HG02943 (cell line): Measurements from ENCODE around the gene SERPINB6.
"Not testable (repeated sequence)": the region's sequence is repeated elsewhere in the genome, so short reads cannot be mapped to it uniquely, and the experiment has no call there.

Experiments
- ATAC-seq: cut with Tn5 transposase; IDR thresholded peaks from one replicate; pipeline ENCODE4 v1.9.1; 2021; ENCODE audit warnings: mild to moderate bottlenecking, low read depth, moderate library complexity; ENCODE audit not compliant: unreplicated experiment

SERPINB6 gene

GRCh38 chr6:2978923-2979322, 7.6 kb upstream of the SERPINB6 start:
- ATAC-seq = no peak

GRCh38 chr6:2977799-2978590, 6.6 kb upstream of the SERPINB6 start:
- no peak for ATAC-seq

- ATAC-seq = no peak
These were observed 5.9 kb upstream of the SERPINB6 start for GRCh38 chr6:2977290-2977689.

DNA sequence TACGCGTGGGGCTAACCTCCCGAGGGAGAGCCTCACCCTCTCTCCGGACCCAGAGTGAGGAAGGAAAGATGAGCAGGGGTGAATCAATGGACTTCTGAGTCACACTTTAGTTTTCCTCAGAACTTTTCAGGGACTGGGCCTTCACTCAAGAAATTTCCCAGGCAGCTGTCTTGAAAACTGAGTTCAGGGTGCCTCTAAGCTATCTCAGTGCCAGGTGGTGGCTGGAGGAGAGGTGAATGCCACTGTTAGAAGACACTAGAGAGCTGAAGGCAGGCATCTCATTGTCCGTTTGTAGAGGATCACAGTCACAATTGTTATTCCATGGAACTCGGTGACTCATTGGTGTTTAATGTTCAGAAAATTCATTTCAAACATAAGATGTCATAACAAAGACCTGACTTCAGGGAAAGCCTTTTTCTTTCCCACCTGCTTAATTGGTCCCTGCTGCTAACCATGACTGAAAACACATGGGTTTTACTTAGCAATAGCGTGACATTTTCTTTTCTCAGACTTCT, 5.3 kb upstream of the SERPINB6 start:
- no peak for ATAC-seq

DNA sequence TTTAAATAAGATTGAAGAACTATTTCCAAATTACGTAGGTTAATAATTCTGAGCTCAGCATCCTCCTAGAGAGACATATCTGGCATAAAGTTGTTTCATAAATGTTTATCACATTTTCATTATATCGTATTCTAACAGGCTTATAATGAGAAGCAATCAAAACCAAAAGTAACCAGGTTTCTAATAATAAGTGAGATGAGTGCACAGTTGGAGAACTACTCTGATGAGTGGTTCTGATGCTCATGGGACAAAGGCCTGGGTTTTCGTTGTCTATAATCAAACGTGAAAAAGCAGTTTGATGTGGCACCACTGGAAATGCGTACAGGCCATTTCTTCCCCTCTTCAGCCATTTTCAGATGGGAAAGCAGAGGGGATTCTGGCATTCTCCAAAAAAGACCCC, 4.7 kb upstream of the SERPINB6 start:
- ATAC-seq = no peak

- ATAC-seq = no peak
These were observed 2.3 kb upstream of the SERPINB6 start for GRCh38 chr6:2973676-2974075.

DNA sequence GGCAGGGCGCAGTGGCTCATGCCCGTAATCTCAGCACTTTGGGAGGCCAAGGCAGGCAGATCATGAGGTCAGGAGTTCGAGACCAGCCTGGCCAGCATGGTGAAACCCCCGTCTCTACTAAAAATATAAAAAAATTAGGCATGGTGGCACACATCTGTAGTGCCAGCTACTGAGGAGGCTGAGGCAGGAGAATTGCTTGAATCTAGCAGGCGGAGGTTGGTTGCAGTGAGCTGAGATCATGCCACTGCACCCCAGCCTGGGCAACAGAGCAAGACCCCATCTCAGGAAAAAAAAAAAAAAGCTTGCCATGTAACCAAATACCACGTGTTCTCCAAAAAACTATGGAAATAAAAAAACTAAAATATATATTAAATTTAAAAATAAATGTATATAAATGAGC, 1.8 kb upstream of the SERPINB6 start:
- ATAC-seq = not testable (repeated sequence)

DNA sequence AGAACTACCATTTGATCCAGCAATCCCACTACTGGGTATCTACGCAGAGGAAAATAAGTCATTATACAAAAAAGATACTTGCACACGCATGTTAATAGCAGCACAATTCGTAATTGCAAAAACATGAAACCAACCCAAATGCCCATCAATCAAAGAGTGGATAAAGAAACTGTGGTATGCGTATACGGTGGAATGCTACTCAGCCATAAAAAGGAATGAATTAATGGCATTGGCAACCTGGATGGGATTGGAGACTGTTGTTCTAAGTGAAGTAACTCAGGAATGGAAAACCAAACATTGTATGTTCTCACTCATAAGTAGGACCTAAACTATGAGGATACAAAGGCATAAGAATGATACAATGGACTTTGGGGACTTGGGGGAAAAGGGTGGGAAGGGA, 1.3 kb upstream of the SERPINB6 start:
- ATAC-seq = not testable (repeated sequence)

DNA sequence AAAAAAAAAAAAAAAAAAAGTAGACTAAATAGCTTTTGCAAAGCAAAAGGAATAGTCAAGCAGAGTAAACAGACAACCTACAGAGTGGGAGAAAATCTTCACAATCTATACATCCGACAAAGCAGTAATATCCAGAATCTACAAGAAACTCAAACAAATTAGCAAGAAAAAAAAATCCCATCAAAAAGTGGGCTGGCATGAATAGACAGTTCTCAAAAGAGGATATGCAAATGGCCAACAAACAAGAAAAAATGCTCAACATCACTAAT, 786 bp upstream of the SERPINB6 start:
- ATAC-seq = not testable (repeated sequence)

DNA sequence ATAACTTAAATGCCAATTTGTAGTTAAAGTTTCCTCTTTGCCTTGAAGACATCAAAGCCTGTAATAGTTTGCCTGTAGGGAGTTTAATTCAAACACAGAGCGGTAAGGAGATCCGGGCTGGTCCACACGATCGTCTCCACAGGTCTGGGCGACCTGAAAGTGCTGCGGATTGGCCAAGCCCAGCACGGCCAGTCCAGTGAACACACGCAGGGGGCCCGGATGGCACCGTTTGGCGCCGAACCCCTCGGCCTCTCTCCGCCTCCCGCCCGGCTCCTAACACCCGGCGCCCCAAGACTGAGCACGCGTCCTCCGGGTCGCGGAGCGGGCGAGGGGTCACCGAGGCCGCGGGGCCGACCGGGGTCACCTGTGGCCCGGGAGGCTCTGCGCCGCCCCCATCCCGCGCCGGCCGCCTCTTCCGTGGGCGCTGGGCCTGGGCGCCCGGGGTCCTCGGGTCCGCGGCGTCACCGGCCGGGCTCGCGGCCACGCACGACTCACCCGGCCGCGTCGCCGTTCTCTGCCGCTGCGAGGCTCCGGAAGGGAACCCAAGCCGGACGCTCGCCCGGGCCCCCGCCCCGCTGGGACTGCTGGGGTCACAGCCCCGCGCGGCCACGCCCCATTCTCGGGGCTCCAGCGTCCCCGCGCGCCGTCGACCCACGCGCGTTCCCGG, 481 bp downstream of the SERPINB6 start:
- ATAC-seq = no peak

DNA sequence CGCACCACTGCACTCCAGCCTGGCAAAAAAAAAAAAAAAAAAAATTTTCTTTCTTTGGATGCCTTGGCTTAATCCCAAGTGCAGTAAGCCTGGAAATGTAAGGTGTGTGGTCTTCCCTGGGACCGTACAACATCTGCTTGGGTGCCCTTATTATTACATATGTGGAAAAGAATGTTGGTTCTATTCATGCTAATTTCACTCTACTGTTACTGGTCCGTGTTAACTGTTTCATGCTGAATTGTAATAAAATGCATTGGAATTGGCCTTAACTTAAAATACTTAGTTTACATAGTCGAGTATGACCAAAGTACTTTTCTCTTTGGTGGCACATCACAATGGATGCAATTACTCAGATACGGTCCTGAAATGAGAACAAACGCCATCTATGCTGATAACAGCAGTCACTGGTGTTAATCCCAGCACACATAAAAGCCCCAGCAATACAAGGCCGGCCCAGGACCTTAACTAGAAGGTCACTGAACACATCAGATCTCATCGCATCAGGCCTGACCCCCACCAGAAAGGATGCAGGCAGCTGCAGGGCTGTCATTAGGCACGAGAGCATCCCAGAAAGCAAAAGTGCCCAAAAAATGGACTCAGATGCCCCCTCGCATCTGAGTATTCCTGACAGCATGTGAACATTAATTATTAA, 1.2 kb downstream of the SERPINB6 start:
- no peak for ATAC-seq

DNA sequence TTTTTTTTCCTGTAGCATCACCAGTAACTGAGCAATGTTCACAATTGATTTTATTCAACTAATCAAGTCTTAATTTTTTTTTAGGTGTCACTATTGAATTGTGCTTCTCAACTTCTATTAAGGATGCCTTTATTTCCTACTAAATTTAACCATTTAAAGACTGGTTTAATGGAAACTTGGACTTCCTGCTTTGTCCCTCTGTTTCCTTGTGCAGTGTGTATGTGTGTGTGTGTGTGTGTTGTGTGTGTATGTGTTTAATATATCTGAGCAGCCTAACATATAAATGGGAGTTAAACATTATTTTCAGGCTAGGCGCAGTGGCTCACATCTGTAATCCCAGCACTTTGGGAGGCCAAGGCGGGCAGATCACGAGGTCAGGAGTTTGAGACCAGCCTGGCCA, 1.8 kb downstream of the SERPINB6 start:
- ATAC-seq = no peak

DNA sequence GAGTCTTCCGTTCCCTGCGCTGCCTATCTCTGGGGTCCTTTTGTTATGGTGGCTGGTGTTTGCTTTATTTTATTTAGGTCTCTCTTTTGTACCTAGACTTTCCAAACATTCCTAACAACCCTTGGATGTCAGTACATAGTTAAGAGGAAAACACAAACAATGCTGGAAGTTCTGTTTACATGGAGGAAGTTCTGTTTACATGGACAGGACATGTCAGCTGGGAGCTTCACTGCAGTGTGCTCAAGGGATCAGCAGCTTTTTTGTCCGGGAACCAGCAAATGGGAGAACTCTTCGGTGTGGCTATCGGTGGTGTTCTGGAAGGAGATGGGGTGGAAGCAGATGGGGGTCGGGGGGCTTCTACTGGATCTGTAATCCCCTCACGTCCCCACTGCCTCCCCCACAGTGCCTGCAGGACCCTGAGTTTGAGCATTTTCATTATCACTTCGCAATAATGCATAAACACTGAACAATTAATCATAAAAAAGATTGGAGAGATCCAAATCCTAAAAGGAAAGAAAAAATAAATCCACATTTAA, 2.7 kb downstream of the SERPINB6 start:
- no peak for ATAC-seq

DNA sequence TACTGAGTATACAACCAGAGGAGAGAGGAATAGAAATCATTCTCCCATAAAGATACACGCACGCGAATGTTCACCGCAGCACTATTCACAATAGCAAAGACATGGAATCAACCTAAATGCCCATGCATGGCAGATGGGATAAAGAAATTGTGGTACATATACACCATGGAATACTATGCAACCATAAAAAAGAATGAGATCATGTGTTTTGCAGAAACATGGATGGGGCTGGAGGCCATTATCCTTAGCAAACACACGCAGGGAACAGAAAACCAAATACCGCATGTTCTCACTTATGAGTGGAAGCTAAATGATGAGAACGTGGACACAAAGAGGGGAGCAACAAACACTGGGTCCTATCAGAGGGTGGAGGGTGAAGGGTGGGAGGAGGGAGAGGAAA, 3.4 kb downstream of the SERPINB6 start:
- ATAC-seq = no peak

DNA sequence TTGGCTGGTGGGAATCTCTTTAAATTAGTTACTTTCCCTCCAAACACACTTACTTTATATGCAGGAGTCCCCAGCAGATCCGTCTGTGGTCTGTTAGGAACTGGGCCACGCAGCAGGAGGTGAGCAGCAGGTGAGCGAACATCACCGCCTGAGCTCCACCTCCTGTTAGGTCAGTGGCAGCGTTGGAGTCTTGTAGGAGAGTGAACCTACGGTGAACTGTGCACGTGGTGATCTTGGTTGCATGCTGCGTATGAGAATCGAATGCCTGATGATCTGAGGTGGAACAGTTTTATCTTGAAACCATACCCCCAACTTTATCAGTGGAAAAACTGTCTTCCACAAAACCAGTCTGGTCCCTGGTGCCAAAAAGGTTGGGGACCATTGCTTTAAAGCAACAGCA, 5.0 kb downstream of the SERPINB6 start:
- ATAC-seq = no peak

DNA sequence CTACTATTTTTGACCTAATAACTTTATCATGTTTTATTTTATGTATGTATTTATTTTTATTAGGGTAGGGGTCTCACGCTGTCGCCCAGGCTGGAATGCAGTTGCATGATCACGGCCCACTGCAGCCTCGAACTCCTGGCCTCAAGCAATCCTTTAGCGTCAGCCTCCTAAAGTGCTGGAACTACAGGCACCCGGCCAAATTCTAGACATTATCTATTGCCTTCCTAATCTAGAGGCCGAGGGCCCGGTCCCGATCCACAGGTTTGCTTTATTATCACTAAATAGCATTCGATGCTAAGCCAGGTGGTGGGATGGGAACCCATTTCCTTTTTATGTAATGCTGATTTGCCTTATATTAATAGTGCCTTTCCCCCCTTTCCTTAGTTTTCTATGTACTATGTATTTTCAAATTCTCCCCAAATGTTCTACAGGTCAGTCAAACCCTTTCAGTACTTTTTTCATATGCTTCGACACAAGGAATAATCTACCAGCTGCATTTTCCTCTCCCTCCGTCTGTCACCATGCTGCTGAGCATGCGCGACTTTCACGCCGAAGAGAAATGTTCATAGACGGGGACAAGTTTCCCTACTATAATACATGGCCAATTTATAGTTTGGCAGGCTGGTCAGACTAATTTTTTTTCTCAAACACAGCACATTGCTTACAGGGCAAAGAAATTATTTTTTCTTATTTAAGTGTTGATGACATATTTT, 6.4 kb downstream of the SERPINB6 start:
- ATAC-seq = no peak

DNA sequence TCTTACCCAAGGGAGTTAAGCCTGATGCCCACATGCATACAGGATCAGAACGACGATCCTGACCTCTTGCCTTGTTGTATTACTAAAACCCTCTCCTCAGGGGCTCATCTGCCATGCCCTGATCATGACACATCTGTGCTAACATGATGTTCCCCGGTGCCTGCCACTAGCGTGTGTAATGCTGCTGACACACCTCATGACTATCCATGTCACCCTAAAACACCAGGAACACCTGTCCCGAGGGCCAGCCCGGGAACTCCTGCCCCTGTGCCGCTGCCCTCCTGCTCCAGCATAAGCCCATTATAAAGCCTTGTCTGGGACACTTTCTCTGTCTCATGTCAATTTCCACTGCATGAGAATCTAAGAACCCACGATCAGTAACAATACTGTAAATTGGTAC, 7.6 kb downstream of the SERPINB6 start:
- ATAC-seq = no peak

GRCh38 chr6:2962636-2963035, 8.7 kb downstream of the SERPINB6 start:
- ATAC-seq = no peak

DNA sequence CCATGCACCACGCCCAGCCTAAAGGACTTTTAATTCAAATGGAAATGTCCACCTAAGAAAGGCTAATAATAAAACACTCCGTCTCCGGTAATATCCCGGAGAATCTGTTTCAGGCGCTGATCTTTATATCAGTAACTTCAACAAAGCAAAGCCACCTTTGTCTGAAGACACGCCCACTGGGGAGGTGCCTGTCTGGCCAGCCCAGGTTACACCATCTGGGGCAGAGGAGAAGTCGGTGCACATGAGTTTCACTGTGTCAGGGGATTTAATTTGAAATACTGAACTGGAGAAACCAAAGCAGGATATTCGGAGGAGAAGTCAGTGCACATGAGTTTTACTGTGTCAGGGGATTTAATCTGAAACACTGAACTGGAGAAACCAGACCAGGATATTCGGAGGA, 9.4 kb downstream of the SERPINB6 start:
- ATAC-seq = no peak

DNA sequence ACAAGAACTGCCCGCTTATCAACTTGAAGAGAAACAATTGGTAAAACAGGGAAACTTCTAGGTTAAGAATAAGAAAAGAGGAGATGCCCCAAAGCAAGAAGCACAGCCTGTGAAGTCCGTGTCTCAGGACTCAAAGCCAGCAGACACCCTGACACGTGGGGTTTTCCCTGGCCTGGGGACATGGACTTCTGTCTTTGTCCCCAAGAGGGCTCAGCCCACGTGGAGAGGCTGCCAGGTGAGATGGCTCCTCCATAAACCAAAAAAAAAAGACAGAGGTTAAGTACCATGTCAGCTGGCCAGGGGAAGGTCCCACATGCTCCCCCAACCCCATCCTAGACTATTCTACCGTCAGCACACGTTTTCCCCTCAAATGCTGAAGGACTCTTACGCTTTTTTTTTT, 9.9 kb downstream of the SERPINB6 start:
- no peak for ATAC-seq

- ATAC-seq = no peak
These were observed 10.4 kb downstream of the SERPINB6 start for GRCh38 chr6:2960935-2961334.
